ENCODE data around the gene SESTD1. TPM values are rescaled to one million over a fixed set of nuclear protein-coding genes. Genes with fewer than 3 reads are reported as not detected.
"Not testable (repeated sequence)": the region's sequence is repeated elsewhere in the genome, so short reads cannot be mapped to it uniquely, and the experiment has no call there.

The SESTD1 gene
- total and polyA plus RNA-seq, 7 donors: 4.2 to 20.2 (median 15.1) TPM

- no peak overlapping the region for H3K4me3 ChIP-seq
- H3K36me3 ChIP-seq (ENCODE audit: insufficient read depth in 1 of 2, low read depth in 1 of 2): no peaks in the 10 kb centered on the region
- no peaks in the 10 kb centered on the region for H3K9me3 ChIP-seq
- WGBS, 3 donors: 51 to 72% (median 63%) methylated on average over 2 of the region's 2 CpGs
- no peak for TF ChIP-seq CTCF (IDR thresholded peaks at IDR 0.05)
- peaks cover 17% of the 10 kb centered on the region for H3K4me1 ChIP-seq
- intact Hi-C loops (cut with DNase I): loop anchor here (5.0 to 10.0 kb wide), 4 partner anchors 103 to 523 kb away; no protein-coding TSS in a partner anchor
- no peak for DNase-seq
- H3K27ac ChIP-seq: no peak overlapping the region
- no peaks in the 10 kb centered on the region for H3K27me3 ChIP-seq (ENCODE audit: insufficient read depth in 3 of 3, low read length in 2 of 3)
- no peak for ATAC-seq
Observed at GRCh38 chr2:179224361-179224760, 40.3 kb downstream of the SESTD1 start.

- no peak overlapping the region for H3K27ac ChIP-seq
- no peaks in the 10 kb centered on the region for H3K36me3 ChIP-seq (ENCODE audit: insufficient read depth in 1 of 2, low read depth in 1 of 2)
- no peak overlapping the region for H3K4me3 ChIP-seq
- peaks cover 23% of the 10 kb centered on the region for H3K4me1 ChIP-seq
- WGBS, 3 donors: 78 to 89% (median 83%) methylated on average over 2 of the region's 2 CpGs
- ATAC-seq (no peak), DNase-seq (no peak)
- no peaks in the 10 kb centered on the region for H3K9me3 ChIP-seq
- no peak for TF ChIP-seq CTCF (IDR thresholded peaks at IDR 0.05)
- intact Hi-C loops (cut with DNase I): loop anchor here (5.0 to 10.0 kb wide), 4 partner anchors 105 to 525 kb away; no protein-coding TSS in a partner anchor
- no peaks in the 10 kb centered on the region for H3K27me3 ChIP-seq (ENCODE audit: insufficient read depth in 3 of 3, low read length in 2 of 3)
Observed at GRCh38 chr2:179222076-179222475, 42.6 kb downstream of the SESTD1 start.

GRCh38 chr2:179218848-179219594 lies 45.6 kb downstream of the SESTD1 start:
- Histone ChIP-seq H3K4me3 (no peak overlapping the region), H3K9me3 (peaks cover 8% of the 10 kb centered on the region), H3K27me3 (ENCODE audit: insufficient read depth in 3 of 3, low read length in 2 of 3) (no peaks in the 10 kb centered on the region), H3K27ac (no peak overlapping the region), H3K4me1 (peaks cover 10% of the 10 kb centered on the region), H3K36me3 (ENCODE audit: insufficient read depth in 1 of 2, low read depth in 1 of 2) (no peaks in the 10 kb centered on the region)
- intact Hi-C loops (cut with DNase I): loop anchor here (5.0 to 10.0 kb wide), 2 partner anchors 196 to 223 kb away; no protein-coding TSS in a partner anchor
- peak; percentile 92 for TF ChIP-seq CTCF (IDR thresholded peaks at IDR 0.05)
- DNase-seq: peak; percentile 60 to 77
- WGBS, 3 donors: 49 to 55% (median 50%) methylated on average over 4 of the region's 4 CpGs
- ATAC-seq: peak; percentile 85 to 98 (median 88)

- intact Hi-C loops (cut with DNase I): loop anchor here (5.0 to 10.0 kb wide), 2 partner anchors 200 to 228 kb away; no protein-coding TSS in a partner anchor
Observed at GRCh38 chr2:179214671-179215070, 50.0 kb downstream of the SESTD1 start.

GRCh38 chr2:179211355-179211754 lies 53.3 kb downstream of the SESTD1 start:
- ATAC-seq: no peak
- H3K27me3 ChIP-seq (ENCODE audit: insufficient read depth in 3 of 3, low read length in 2 of 3): no peaks in the 10 kb centered on the region
- WGBS, 3 donors: 89 to 95% methylated on average over 4 of the region's 4 CpGs; no CpG with 5 or more reads in 1 of the 3 donors
- H3K4me3 ChIP-seq: no peak overlapping the region
- intact Hi-C loops (cut with DNase I): loop anchor here in 1 of 2 donors (10.0 kb wide), 1 partner anchor 203 kb away; no protein-coding TSS in a partner anchor
- H3K36me3 ChIP-seq (ENCODE audit: insufficient read depth in 1 of 2, low read depth in 1 of 2): no peaks in the 10 kb centered on the region
- no peak overlapping the region for H3K27ac ChIP-seq
- DNase-seq: no peak
- no peaks in the 10 kb centered on the region for H3K4me1 ChIP-seq
- no peak for TF ChIP-seq CTCF (IDR thresholded peaks at IDR 0.05)
- peaks cover 19% of the 10 kb centered on the region for H3K9me3 ChIP-seq

More at GRCh38 chr2:179214671-179215070, 50.0 kb downstream of the SESTD1 start:
- not testable (repeated sequence) for H3K27ac ChIP-seq; ATAC-seq; H3K4me3 ChIP-seq; H3K36me3 ChIP-seq (ENCODE audit: insufficient read depth in 1 of 2, low read depth in 1 of 2); DNase-seq; H3K27me3 ChIP-seq (ENCODE audit: insufficient read depth in 3 of 3, low read length in 2 of 3)
- peaks cover 17% of the 10 kb centered on the region for H3K9me3 ChIP-seq
- peaks cover 10% of the 10 kb centered on the region for H3K4me1 ChIP-seq
- 88 to 98% methylated on average over 3 of the region's 3 CpGs; no CpG with 5 or more reads in 1 of the 3 donors for WGBS, 3 donors

- peaks cover 15% of the 10 kb centered on the region for H3K9me3 ChIP-seq
- intact Hi-C loops (cut with DNase I): not testable (repeated sequence)
Observed at GRCh38 chr2:179208277-179208676, 56.4 kb downstream of the SESTD1 start.

More at GRCh38 chr2:179208277-179208676, 56.4 kb downstream of the SESTD1 start:
- H3K27me3 ChIP-seq (ENCODE audit: insufficient read depth in 3 of 3, low read length in 2 of 3); H3K4me1 ChIP-seq; H3K4me3 ChIP-seq; ATAC-seq; H3K27ac ChIP-seq; DNase-seq; H3K36me3 ChIP-seq (ENCODE audit: insufficient read depth in 1 of 2, low read depth in 1 of 2): not testable (repeated sequence)
- 92 to 96% methylated on average over 1 of the region's 1 CpG; no CpG with 5 or more reads in 1 of the 3 donors for WGBS, 3 donors
